ENCODE data around the gene SGCA. TPM values are rescaled to one million over a fixed set of nuclear protein-coding genes. Genes with fewer than 3 reads are reported as not detected.

SGCA gene
- total and polyA plus RNA-seq, 2 of the 8 experiments (the other 6 are each of a cell fraction or from before 2014, with no cell fraction given): 0.12 TPM; not detected in 1

- no peak overlapping the region for H3K14ac ChIP-seq (ENCODE audit: insufficient read length)
- H3K36me3 ChIP-seq (ENCODE audit: control insufficient read depth in 2 of 4, insufficient read depth in 4 of 4, low read length in 3 of 4): peaks cover 3 to 14% (median 13%) of the 10 kb centered on the region in 4 experiments; a peak in 5 of 8 replicates
- FAIRE-seq (no peak), DNase-seq (ENCODE audit: low read depth in 1 of 2, low spot score in 2 of 2) (no peak)
- H3K27ac ChIP-seq (ENCODE audit: low read depth, low read length): no peak overlapping the region
- no peak overlapping the region for H4K91ac ChIP-seq (replicated peaks; ENCODE audit: insufficient read length, low read length)
- no peak overlapping the region for H4K5ac ChIP-seq (ENCODE audit: insufficient read length, low read depth, low read length)
- no peak overlapping the region for H2BK15ac ChIP-seq (ENCODE audit: low read length)
- no peak overlapping the region for H2BK20ac ChIP-seq (ENCODE audit: low read length)
- H3K56ac ChIP-seq (replicated peaks; ENCODE audit: insufficient read length, low read depth, low read length): no peak overlapping the region
- ChIA-PET CTCF (ENCODE audit: partially characterized antibody) (interaction anchor here (0.5 to 21.6 kb wide), 26 partner anchors 3 to 223 kb away, joined by 3 to 299 read pairs (median 6); partner anchors contain the start of genes COL1A1, ITGA3, PDK2 and PPP1R9B), POLR2A (ENCODE audit: partially characterized antibody) (interaction anchor here (0.8 to 1.1 kb wide), 2 partner anchors 11 kb away, joined by 3 read pairs; no protein-coding TSS in a partner anchor)
- TF ChIP-seq EZH2 (IDR thresholded peaks at IDR 0.05; ENCODE audit: low read depth, low read length, severe bottlenecking) (no peak), SRF (IDR thresholded peaks at IDR 0.05; ENCODE audit: low read depth, low read length) (no peak), HDAC6 (IDR thresholded peaks at IDR 0.05; ENCODE audit: low read depth, low read length) (no peak), NANOG (IDR thresholded peaks at IDR 0.05; ENCODE audit: insufficient read depth, low read depth, low read length, poor library complexity, severe bottlenecking) (no peak), PHF8 (conservative IDR thresholded peaks at IDR 0.05; ENCODE audit: low read depth, low read length) (no peak), POU5F1 (IDR thresholded peaks at IDR 0.05; ENCODE audit: low read depth, low read length) (no peak), RNF2 (IDR thresholded peaks at IDR 0.05; ENCODE audit: borderline replicate concordance, low read depth, low read length, missing control alignments, poor library complexity, severe bottlenecking) (no peak), RAD21 (IDR thresholded peaks at IDR 0.05 in 1 of 2, conservative IDR thresholded peaks at IDR 0.05 in 1 of 2; ENCODE audit: low read depth in 2 of 2, low read length in 2 of 2) (no peak), CHD2 (IDR thresholded peaks at IDR 0.05; ENCODE audit: low read length) (no peak), USF2 (IDR thresholded peaks at IDR 0.05; ENCODE audit: low read length) (no peak)
- no peak overlapping the region for H3K23ac ChIP-seq (ENCODE audit: insufficient read length)
- H3K79me2 ChIP-seq (ENCODE audit: control insufficient read depth in 1 of 2, insufficient read depth in 2 of 2, low read length in 2 of 2): no peaks in the 10 kb centered on the region
- no peak overlapping the region for H3K18ac ChIP-seq (ENCODE audit: extremely low read depth, low read length)
- no peak overlapping the region for H3K4me3 ChIP-seq (ENCODE audit: extremely low read depth in 1 of 4, insufficient read depth in 2 of 4, low read depth in 3 of 4, low read length in 4 of 4)
- no peaks in the 10 kb centered on the region for H3K27me3 ChIP-seq (replicated peaks in 1 of 4; ENCODE audit: control insufficient read depth in 3 of 4, extremely low read depth in 1 of 4, insufficient read depth in 3 of 4, low read length in 3 of 4)
- H3K4me1 ChIP-seq (replicated peaks in 1 of 4; ENCODE audit: control insufficient read depth in 3 of 4, insufficient read depth in 4 of 4, low read length in 3 of 4): peaks cover under 1 to 11% (median 5%) of the 10 kb centered on the region in 4 experiments; a peak in 5 of 7 replicates
- H3K79me1 ChIP-seq (ENCODE audit: low read depth, low read length): no peaks in the 10 kb centered on the region
- H4K8ac ChIP-seq (ENCODE audit: extremely low read depth, insufficient read depth, low read length): no peak overlapping the region
- WGBS, 2 experiments (ENCODE audit: extremely low coverage in 1 of 2, insufficient coverage in 1 of 2, insufficient read length in 1 of 2, insufficient replicate concordance in 2 of 2, low coverage in 1 of 2, low lambda C conversion rate in 2 of 2, missing lambda C conversion rate in 1 of 2): 85% methylated on average over 15 of the region's 15 CpGs; no CpG with 5 or more reads in 1 of the 2 experiments
- no peak overlapping the region for H3K4me2 ChIP-seq (ENCODE audit: insufficient read depth in 1 of 2, low read depth in 2 of 2, low read length in 2 of 2)
- no peaks in the 10 kb centered on the region for H3K23me2 ChIP-seq (ENCODE audit: low read depth, low read length)
- peaks cover 0 to 10% of the 10 kb centered on the region in 2 experiments for H4K20me1 ChIP-seq (replicated peaks in 1 of 2; ENCODE audit: control insufficient read depth in 1 of 2, insufficient read depth in 2 of 2, low read length in 2 of 2)
- no peak overlapping the region for H3K9ac ChIP-seq (replicated peaks in 1 of 4; ENCODE audit: extremely low read depth in 1 of 4, low read depth in 3 of 4, low read length in 3 of 4)
- no peak overlapping the region for H2BK120ac ChIP-seq (replicated peaks; ENCODE audit: low read depth, low read length)
- no peak overlapping the region for H2AK5ac ChIP-seq (ENCODE audit: low read depth, low read length)
- no peaks in the 10 kb centered on the region for H3K9me3 ChIP-seq (ENCODE audit: insufficient read depth in 2 of 2, low read depth in 1 of 2, low read length in 1 of 2)
- H2BK5ac ChIP-seq (ENCODE audit: low read depth, low read length): no peak overlapping the region
- H3K4ac ChIP-seq (replicated peaks; ENCODE audit: insufficient read length, low read depth, low read length): no peak overlapping the region
- H2BK12ac ChIP-seq (ENCODE audit: low read depth, low read length): no peak overlapping the region; the same call in 1 of the 2 replicates
- H2AFZ ChIP-seq (ENCODE audit: low read length): no peak overlapping the region
Observed at GRCh38 chr17:50139185-50139783, 26.5 kb upstream of the SGCA start.
